Measurements from ENCODE around the gene IGFL1.

DNA sequence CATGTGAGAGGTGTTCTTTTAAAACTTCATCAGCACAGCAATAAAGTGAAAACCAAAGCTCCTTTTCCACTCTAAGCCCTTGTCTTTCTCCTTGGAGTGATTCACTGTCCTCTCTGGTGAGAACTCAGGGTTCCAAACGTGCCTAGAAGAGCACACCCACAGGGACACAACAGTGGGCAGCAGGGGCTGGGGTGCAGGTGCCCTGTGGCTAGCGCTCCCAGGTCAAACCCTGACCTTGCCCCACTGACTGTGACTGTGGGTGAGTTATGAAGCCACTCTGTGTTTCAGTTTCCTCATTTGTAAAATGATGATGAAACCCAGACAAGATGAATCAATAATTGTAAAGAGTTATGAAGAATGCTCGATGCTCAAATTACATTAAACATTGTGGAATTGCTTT, 37.6 kb upstream of the IGFL1 start:
- TF ChIP-seq YY1 (IDR thresholded peaks at IDR 0.05; ENCODE audit: insufficient read depth, insufficient read length), result no peak
- no peak for TF ChIP-seq ZNF274 (IDR thresholded peaks at IDR 0.05; ENCODE audit: low read depth, low read length)
- TF ChIP-seq SUZ12 (IDR thresholded peaks at IDR 0.05; ENCODE audit: extremely low read depth, insufficient read depth, insufficient read length), result no peak
